Large intestine (tissue), 3 donors: ENCODE results near the gene B3GLCT. TPM values are rescaled to one million over a fixed set of nuclear protein-coding genes. Genes with fewer than 3 reads are reported as not detected.
"Not testable (repeated sequence)": the region's sequence is repeated elsewhere in the genome, so short reads cannot be mapped to it uniquely, and the experiment has no call there.

Experiments
- DNase-seq, 2 donors: peaks; one replicate each; pipeline versions ENCODE4 v3.0.0 to v3.0.0-alpha.2; 2013
- H3K27ac ChIP-seq: one replicate; pipeline ENCODE4 v1.5.1; 2013; ENCODE audit warnings: low read length
- H3K27me3 ChIP-seq: 2 replicates; pipeline ENCODE4 v1.6.1; 2013; ENCODE audit warnings: low read length; ENCODE audit not compliant: control insufficient read depth, insufficient read depth
- H3K36me3 ChIP-seq: 2 replicates; pipeline ENCODE4 v1.6.1; 2013; ENCODE audit warnings: low read length; ENCODE audit not compliant: control insufficient read depth, insufficient read depth
- H3K4me1 ChIP-seq: one replicate; pipeline ENCODE4 v1.6.1; 2013; ENCODE audit warnings: low read length; ENCODE audit not compliant: control insufficient read depth, insufficient read depth
- H3K4me3 ChIP-seq: one replicate; pipeline ENCODE4 v1.5.1; 2013; ENCODE audit warnings: low read length
- H3K9me3 ChIP-seq: one replicate; pipeline ENCODE4 v1.6.1; 2013; ENCODE audit warnings: mild to moderate bottlenecking, low read depth, low read length, moderate library complexity; ENCODE audit not compliant: control insufficient read depth
- whole genome bisulfite sequencing: methylation state at CpG from one replicate; pipeline ENCODE4 v1.1.5; 2013; ENCODE audit warnings: low lambda C conversion rate; ENCODE audit not compliant: insufficient coverage; 5-methylcytosine and 5-hydroxymethylcytosine counted together
- polyA plus RNA-seq: library from polyadenylated mRNA; unstranded; fragments of 120-200 nt; gene quantifications from one replicate; pipeline ENCODE4 v1.2.1, GENCODE V29; 2013

Gene B3GLCT
- polyA plus RNA-seq, 1 donor, result 5.8 TPM

DNA sequence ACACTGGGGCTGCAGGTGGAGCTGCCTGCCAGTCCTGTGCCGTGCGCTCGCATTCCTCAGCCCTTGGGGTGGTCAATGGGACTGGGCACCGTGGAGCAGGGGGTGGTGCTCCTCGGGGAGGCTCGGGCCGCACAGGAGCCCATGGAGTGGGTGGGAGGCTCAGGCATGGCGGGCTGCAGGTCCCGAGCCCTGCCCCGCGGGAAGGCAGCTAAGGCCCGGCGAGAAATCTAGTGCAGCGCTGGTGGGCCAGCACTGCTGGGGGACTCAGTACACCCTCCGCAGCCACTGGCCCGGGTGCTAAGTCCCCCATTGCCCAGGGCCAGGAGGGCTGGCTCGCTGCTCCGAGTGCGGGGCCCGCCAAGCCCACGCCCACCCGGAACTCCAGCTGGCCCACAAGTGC, 139.8 kb downstream of the B3GLCT start:
- not testable (repeated sequence) for H3K27ac ChIP-seq, H3K4me3 ChIP-seq, H3K27me3 ChIP-seq, H3K4me1 ChIP-seq, DNase-seq, H3K36me3 ChIP-seq, H3K9me3 ChIP-seq
- no CpG with 5 or more reads among the region's 22 CpGs for WGBS

DNA sequence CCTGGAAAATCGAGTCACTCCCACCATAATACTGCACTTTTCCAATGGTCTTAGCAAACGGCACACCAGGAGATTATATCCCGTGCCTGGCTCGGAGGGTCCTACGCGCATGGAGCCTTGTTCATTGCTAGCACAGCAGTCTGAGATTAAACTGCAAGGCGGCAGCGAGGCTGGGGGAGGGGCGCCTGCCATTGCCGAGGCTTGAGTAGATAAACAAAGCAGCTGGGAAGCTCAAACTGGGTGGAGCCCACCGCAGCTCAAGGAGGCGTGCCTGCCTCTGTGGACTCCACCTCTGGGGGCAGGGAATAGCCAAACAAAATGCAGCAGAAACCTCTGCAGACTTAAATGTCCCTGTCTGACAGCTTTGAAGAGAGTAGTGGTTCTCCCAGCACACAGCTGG, 141.1 kb downstream of the B3GLCT start:
- not testable (repeated sequence) for H3K36me3 ChIP-seq, H3K4me1 ChIP-seq, H3K27ac ChIP-seq, H3K9me3 ChIP-seq, H3K4me3 ChIP-seq, H3K27me3 ChIP-seq, DNase-seq
- WGBS, result no CpG with 5 or more reads among the region's 12 CpGs

DNA sequence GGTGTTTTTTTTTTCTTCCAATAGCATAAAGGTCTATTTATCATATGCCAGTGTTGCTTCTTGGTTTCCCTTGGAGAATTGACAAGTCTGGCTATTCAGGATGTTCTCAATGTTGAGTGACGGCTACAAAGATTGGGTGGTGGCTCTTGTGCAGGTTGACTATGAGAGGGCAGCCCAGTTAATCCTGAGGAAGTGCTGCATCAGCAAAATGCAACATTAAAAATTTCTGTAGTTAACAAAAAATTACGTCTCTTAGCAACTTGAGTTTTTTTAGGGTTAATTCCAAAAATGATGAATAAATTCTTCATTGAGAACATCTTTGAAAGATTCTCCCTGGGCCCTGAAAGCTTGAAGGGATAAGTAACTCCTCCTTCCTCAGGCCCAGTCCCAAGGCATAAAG, 147.1 kb downstream of the B3GLCT start:
- H3K4me3 ChIP-seq, result no peak overlapping the region
- WGBS, result 100% methylated on average over 1 of the region's 2 CpGs
- no peaks in the 10 kb centered on the region for H3K36me3 ChIP-seq
- no peaks in the 10 kb centered on the region for H3K4me1 ChIP-seq
- peaks cover 2% of the 10 kb centered on the region for H3K27me3 ChIP-seq
- DNase-seq, result no peak
- no peak overlapping the region for H3K27ac ChIP-seq
- no peaks in the 10 kb centered on the region for H3K9me3 ChIP-seq

DNA sequence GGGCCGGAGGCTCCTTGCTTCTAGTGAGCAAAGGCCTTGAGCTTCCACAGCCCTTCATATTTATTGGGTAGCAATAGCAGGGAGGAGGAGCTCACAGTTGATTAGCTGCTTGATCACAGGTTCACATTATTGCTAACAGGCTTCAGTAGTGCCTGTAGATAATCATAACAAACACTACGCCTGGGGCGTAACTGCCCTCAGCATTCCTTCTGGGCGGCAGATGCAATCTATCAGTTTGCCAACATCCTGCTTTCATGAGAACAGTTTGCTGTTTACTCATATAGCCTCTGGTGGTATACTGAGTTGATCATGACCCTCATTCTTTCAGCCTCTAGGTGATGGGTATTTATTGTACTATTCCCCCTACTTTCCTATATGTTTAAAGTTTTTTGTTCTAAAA, 149.4 kb downstream of the B3GLCT start:
- no peaks in the 10 kb centered on the region for H3K4me1 ChIP-seq
- no peaks in the 10 kb centered on the region for H3K36me3 ChIP-seq
- no peak overlapping the region for H3K27ac ChIP-seq
- no peak for DNase-seq
- 92% methylated on average over 2 of the region's 4 CpGs for WGBS
- peaks cover 13% of the 10 kb centered on the region for H3K27me3 ChIP-seq
- peaks cover 2% of the 10 kb centered on the region for H3K9me3 ChIP-seq
- H3K4me3 ChIP-seq, result no peak overlapping the region

DNA sequence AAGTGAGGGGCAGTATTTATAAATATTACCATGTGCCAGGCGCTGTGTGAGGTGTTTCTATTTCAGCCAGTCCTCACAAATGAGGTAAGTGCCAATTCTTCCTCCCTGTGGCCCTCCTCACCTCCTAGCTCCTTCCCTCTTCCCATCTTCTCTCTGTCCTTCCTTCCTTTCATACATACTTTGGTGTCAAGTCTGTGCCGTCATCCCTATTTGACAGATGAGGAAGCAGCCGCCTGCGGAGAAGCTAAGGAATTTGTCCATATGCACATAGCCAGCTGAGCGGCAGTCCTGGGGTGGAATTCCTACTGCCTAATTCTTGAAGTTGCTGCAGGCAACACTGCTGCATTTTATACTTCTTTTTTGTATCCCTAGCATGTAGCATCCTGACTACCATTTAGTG, 150.8 kb downstream of the B3GLCT start:
- H3K36me3 ChIP-seq, result no peaks in the 10 kb centered on the region
- no CpG with 5 or more reads among the region's 5 CpGs for WGBS
- no peaks in the 10 kb centered on the region for H3K4me1 ChIP-seq
- H3K27me3 ChIP-seq, result peaks cover 13% of the 10 kb centered on the region
- H3K9me3 ChIP-seq, result peaks cover 2% of the 10 kb centered on the region
- no peak for DNase-seq
- H3K27ac ChIP-seq, result no peak overlapping the region
- H3K4me3 ChIP-seq, result no peak overlapping the region

DNA sequence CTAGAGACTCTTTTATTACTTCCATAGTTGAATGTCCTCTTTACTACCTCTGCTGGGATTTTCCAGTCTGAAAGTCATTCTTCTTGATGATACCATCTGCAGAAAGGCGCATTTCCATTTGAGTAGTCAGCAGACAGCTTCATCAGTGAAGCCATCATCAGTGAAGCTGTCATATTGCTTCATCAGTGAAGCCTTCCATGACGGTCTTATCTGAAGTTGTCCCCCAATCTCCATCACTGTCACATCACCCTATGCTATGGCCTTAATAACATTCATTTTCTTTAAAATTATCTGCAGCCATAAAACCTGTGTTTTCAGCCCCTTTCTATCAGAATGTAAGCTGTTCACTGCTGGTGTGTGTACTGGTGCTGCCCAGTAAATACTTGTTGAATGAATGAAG, 151.6 kb downstream of the B3GLCT start:
- WGBS, result 70% methylated on average over 2 of the region's 2 CpGs
- no peak for DNase-seq
- Histone ChIP-seq H3K4me1 (no peaks in the 10 kb centered on the region), H3K27me3 (peaks cover 13% of the 10 kb centered on the region), H3K36me3 (no peaks in the 10 kb centered on the region), H3K27ac (no peak overlapping the region), H3K4me3 (no peak overlapping the region), H3K9me3 (peaks cover 2% of the 10 kb centered on the region)

DNA sequence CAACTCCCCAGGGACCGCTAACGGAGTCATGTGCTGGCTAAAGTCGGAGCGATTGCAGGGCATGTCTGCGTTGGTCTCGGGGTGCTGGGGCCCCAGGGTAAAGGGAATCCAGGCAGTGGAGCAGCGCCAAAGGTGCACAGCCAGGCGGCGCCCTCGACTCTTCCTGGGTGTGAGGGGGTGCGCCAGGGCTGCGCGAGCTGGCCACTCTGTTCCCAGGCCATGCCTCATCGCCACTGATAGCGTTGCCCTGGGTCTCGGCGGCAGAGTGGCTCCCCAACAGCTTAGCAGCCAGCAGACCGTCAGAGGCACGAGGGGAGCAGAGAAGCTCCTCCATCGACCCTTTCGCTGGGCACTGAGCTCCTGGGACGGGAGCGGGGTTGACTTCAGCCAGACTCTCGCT, 152.7 kb downstream of the B3GLCT start:
- WGBS, result no CpG with 5 or more reads among the region's 24 CpGs
- H3K4me3 ChIP-seq, result no peak overlapping the region

DNA sequence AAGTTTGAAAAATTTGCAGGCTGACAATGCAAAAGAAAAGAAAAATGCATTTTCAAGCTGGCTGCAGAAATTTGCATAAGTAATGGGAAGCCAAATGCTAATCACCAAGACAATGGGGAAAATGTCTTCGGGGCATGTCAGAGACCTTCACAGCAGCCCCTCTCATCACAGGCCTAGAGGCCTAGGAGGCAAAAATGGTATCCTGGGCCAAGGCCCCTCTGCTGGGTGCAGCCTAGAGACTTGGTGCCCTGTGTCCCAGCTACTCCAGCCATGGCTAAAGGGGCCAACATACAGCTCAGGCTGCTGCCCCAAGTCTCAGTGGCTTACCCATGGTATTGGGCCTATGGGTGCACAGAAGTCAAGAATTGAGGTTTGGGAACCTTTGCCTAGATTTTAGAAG, 155.2 kb downstream of the B3GLCT start:
- H3K36me3 ChIP-seq, result no peaks in the 10 kb centered on the region
- H3K27ac ChIP-seq, result no peak overlapping the region
- no peaks in the 10 kb centered on the region for H3K4me1 ChIP-seq
- H3K4me3 ChIP-seq, result no peak overlapping the region
- no peak for DNase-seq
- H3K27me3 ChIP-seq, result peaks cover 13% of the 10 kb centered on the region
- peaks cover 2% of the 10 kb centered on the region for H3K9me3 ChIP-seq
- WGBS, result no CpG with 5 or more reads among the region's 1 CpG

More for the DNA sequence above, 152.7 kb downstream of the B3GLCT start:
- no peak overlapping the region for H3K27ac ChIP-seq
- H3K36me3 ChIP-seq, result no peaks in the 10 kb centered on the region
- no peaks in the 10 kb centered on the region for H3K4me1 ChIP-seq
- peaks cover 2% of the 10 kb centered on the region for H3K9me3 ChIP-seq
- no peak for DNase-seq
- H3K27me3 ChIP-seq, result peaks cover 13% of the 10 kb centered on the region

DNA sequence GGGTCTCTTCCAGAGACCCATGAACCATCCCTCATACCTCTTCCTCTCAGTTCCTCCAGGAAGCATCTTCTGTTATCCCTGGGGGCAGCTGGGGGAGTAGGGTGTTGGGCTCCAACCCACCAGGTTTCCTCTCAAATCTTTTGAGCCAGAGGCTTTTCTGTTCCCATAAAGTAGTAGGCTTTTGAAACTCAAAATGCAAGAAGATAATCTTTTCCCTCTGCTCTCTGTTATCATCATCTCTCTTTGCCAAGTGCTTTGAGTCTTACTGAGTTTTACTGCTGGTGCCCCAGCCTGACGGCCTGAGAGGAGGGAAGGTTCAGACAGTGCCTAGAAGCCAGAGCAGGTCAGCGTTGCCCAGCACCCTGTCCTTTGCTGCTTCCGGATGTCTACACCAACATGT, 157.2 kb downstream of the B3GLCT start:
- Histone ChIP-seq H3K27me3 (peaks cover 10% of the 10 kb centered on the region), H3K36me3 (no peaks in the 10 kb centered on the region), H3K27ac (no peak overlapping the region), H3K4me3 (no peak overlapping the region), H3K9me3 (peaks cover 2% of the 10 kb centered on the region), H3K4me1 (no peaks in the 10 kb centered on the region)
- no peak for DNase-seq
- WGBS, result no CpG with 5 or more reads among the region's 3 CpGs

DNA sequence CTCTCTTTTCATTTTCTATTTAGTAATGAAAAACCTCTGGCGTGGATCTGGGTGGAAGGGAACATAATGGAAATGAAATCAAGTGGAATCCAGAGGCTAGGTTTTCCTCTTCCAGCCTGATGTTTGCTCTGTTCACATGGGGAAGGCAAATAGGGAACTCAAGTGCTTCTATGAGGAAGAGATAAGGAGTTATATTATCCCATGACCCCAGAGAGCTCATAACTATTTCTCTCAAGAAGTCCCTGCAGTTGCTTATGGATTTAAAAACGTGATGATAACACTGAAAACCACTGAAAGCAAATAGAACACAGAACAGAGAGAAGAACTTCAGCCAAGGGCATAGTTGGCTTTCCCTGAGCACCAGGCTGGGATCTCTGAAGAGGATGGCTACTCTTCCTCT, 157.8 kb downstream of the B3GLCT start:
- Histone ChIP-seq H3K4me1 (no peaks in the 10 kb centered on the region), H3K36me3 (no peaks in the 10 kb centered on the region), H3K4me3 (no peak overlapping the region), H3K27me3 (peaks cover 4% of the 10 kb centered on the region), H3K9me3 (no peaks in the 10 kb centered on the region), H3K27ac (no peak overlapping the region)
- DNase-seq, result no peak
- WGBS, result no CpG with 5 or more reads among the region's 2 CpGs

DNA sequence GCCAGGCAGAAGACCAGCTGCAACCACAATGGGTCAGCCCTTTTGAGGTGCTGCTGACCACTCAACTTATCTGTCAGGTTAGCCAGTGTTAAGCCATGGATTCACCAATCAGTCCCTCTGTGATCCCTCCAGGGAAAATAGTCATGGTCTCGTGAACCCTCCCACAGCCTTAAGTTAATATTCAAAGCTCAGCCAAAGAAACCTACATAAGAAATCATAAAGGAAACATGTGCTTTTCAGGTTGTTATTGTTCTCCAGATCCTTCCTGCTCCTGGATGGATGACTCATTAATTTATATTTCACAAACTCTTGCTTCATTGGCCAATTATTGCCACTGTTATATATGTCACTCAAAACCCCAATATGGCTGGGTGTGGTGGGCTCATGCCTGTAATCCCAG, 161.9 kb downstream of the B3GLCT start:
- no peak for DNase-seq
- H3K4me1 ChIP-seq, result no peaks in the 10 kb centered on the region

More for the DNA sequence above, 161.9 kb downstream of the B3GLCT start:
- peaks cover 7% of the 10 kb centered on the region for H3K9me3 ChIP-seq
- no peak overlapping the region for H3K4me3 ChIP-seq
- H3K27me3 ChIP-seq, result no peaks in the 10 kb centered on the region
- WGBS, result no CpG with 5 or more reads among the region's 1 CpG
- no peak overlapping the region for H3K27ac ChIP-seq
- H3K36me3 ChIP-seq, result no peaks in the 10 kb centered on the region
